ENCODE measurements around the gene MYZAP. TPM values are rescaled to one million over a fixed set of nuclear protein-coding genes. Genes with fewer than 3 reads are reported as not detected.

MYZAP gene
- total and polyA plus RNA-seq, 2 experiments from 2014 or later: 1.0 to 1.5 TPM

DNA sequence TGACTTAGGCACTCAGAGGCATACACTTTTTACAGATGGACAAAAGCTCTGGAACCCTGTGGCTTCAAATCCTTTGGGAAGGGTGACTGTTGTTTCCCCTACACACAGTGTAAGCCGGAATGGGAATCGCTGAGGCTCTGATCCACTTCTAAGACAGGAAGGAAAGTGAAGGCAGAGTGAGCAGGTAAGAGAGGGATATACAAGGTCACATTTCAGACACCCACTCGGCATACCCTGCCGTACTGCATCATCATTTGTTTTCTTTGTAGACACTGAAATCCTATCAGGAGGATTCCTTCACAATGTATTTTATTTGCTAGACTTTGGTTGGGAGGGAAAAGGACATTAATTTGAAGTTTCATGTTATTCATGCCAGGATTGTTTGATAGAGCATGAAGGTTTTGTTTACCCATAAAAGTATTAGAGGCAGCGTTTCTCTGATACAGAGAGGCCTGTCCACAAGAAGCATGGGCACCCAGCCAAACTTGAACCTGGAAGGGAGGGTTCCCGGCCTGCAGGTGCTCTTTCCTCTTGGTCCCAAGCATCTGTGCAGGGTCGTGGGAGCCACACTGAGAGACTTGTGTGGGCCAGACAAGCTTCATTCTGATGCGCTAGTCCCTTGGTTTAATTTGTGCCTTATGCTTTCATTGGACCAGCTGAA lies 92.9 kb downstream of the MYZAP start:
- Histone ChIP-seq H3K36me3 (ENCODE audit: insufficient read depth) (no peaks in the 10 kb centered on the region), H3F3A (replicated peaks; ENCODE audit: low read depth) (no peaks in the 10 kb centered on the region), H3K79me2 (replicated peaks; ENCODE audit: insufficient read depth) (no peaks in the 10 kb centered on the region), H3K4me1 (ENCODE audit: insufficient read depth) (no peaks in the 10 kb centered on the region; the same call in 1 of the 2 replicates), H3K27ac (ENCODE audit: low read depth) (no peak overlapping the region), H3K4me2 (no peak overlapping the region), H2AFZ (no peak overlapping the region), H4K20me1 (replicated peaks; ENCODE audit: insufficient read depth) (no peaks in the 10 kb centered on the region), H3K27me3 (ENCODE audit: insufficient read depth) (no peaks in the 10 kb centered on the region), H3K4me3 (no peak overlapping the region), H3K9me2 (ENCODE audit: insufficient read depth) (peaks cover 11% of the 10 kb centered on the region; the same call in 1 of the 2 replicates)
- no peak overlapping the region for H3K27ac Mint-ChIP-seq
- H3K27me3 Mint-ChIP-seq (ENCODE audit: insufficient read depth, low read depth, poor library complexity): no peaks in the 10 kb centered on the region
- DNase-seq (ENCODE audit: low spot score) (no peak), ATAC-seq (no peak)
- H3K4me3 Mint-ChIP-seq: no peak overlapping the region
- no peaks in the 10 kb centered on the region for H3K36me3 Mint-ChIP-seq (ENCODE audit: low read depth)
- TF ChIP-seq ZNF331 (CRISPR knock-in tag; IDR thresholded peaks at IDR 0.05; ENCODE audit: low read depth) (no peak), ZNF114 (CRISPR knock-in tag; IDR thresholded peaks at IDR 0.05) (no peak), POLR2AphosphoS5 (IDR thresholded peaks at IDR 0.05; ENCODE audit: low read depth) (no peak), EZH2phosphoT487 (IDR thresholded peaks at IDR 0.05; ENCODE audit: unreplicated experiment) (no peak), NANOG (IDR thresholded peaks at IDR 0.05; ENCODE audit: borderline replicate concordance) (no peak), ETS1 (IDR thresholded peaks at IDR 0.05) (no peak)
- TF ChIP-seq, protein P1, sequence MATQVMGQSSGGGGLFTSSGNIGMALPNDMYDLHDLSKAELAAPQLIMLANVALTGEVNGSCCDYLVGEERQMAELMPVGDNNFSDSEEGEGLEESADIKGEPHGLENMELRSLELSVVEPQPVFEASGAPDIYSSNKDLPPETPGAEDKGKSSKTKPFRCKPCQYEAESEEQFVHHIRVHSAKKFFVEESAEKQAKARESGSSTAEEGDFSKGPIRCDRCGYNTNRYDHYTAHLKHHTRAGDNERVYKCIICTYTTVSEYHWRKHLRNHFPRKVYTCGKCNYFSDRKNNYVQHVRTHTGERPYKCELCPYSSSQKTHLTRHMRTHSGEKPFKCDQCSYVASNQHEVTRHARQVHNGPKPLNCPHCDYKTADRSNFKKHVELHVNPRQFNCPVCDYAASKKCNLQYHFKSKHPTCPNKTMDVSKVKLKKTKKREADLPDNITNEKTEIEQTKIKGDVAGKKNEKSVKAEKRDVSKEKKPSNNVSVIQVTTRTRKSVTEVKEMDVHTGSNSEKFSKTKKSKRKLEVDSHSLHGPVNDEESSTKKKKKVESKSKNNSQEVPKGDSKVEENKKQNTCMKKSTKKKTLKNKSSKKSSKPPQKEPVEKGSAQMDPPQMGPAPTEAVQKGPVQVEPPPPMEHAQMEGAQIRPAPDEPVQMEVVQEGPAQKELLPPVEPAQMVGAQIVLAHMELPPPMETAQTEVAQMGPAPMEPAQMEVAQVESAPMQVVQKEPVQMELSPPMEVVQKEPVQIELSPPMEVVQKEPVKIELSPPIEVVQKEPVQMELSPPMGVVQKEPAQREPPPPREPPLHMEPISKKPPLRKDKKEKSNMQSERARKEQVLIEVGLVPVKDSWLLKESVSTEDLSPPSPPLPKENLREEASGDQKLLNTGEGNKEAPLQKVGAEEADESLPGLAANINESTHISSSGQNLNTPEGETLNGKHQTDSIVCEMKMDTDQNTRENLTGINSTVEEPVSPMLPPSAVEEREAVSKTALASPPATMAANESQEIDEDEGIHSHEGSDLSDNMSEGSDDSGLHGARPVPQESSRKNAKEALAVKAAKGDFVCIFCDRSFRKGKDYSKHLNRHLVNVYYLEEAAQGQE (IDR thresholded peaks at IDR 0.05; ENCODE audit: unreplicated experiment): no peak
- TF ChIP-seq, protein P2, sequence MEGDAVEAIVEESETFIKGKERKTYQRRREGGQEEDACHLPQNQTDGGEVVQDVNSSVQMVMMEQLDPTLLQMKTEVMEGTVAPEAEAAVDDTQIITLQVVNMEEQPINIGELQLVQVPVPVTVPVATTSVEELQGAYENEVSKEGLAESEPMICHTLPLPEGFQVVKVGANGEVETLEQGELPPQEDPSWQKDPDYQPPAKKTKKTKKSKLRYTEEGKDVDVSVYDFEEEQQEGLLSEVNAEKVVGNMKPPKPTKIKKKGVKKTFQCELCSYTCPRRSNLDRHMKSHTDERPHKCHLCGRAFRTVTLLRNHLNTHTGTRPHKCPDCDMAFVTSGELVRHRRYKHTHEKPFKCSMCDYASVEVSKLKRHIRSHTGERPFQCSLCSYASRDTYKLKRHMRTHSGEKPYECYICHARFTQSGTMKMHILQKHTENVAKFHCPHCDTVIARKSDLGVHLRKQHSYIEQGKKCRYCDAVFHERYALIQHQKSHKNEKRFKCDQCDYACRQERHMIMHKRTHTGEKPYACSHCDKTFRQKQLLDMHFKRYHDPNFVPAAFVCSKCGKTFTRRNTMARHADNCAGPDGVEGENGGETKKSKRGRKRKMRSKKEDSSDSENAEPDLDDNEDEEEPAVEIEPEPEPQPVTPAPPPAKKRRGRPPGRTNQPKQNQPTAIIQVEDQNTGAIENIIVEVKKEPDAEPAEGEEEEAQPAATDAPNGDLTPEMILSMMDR (conservative IDR thresholded peaks at IDR 0.05; ENCODE audit: low read depth in 2 of 2): no peak
- H3K4me1 Mint-ChIP-seq: peaks cover 3% of the 10 kb centered on the region; the same call in 1 of the 3 replicates
- H3K9me3 Mint-ChIP-seq: no peaks in the 10 kb centered on the region
